ENCODE measurements around the gene SLC12A9.

Gene SLC12A9

GRCh38 chr7:100884736-100885439 lies 32.4 kb downstream of the SLC12A9 start:
- no peaks in the 10 kb centered on the region for H3K27me3 ChIP-seq (ENCODE audit: low read depth, low read length)
- peaks cover 23% of the 10 kb centered on the region for H3K4me1 ChIP-seq (ENCODE audit: low read length)
- H3K27ac ChIP-seq (ENCODE audit: low read length), result no peak overlapping the region
- no peak overlapping the region for H3K4me3 ChIP-seq (ENCODE audit: low read length)
- peaks cover 23% of the 10 kb centered on the region for H4K20me1 ChIP-seq (ENCODE audit: insufficient read depth, low read length)
- no peaks in the 10 kb centered on the region for H3K9me3 ChIP-seq (ENCODE audit: insufficient read depth, low read length)
- peaks cover 52% of the 10 kb centered on the region for H3K79me2 ChIP-seq (ENCODE audit: low read length)
- TF ChIP-seq, protein P1, sequence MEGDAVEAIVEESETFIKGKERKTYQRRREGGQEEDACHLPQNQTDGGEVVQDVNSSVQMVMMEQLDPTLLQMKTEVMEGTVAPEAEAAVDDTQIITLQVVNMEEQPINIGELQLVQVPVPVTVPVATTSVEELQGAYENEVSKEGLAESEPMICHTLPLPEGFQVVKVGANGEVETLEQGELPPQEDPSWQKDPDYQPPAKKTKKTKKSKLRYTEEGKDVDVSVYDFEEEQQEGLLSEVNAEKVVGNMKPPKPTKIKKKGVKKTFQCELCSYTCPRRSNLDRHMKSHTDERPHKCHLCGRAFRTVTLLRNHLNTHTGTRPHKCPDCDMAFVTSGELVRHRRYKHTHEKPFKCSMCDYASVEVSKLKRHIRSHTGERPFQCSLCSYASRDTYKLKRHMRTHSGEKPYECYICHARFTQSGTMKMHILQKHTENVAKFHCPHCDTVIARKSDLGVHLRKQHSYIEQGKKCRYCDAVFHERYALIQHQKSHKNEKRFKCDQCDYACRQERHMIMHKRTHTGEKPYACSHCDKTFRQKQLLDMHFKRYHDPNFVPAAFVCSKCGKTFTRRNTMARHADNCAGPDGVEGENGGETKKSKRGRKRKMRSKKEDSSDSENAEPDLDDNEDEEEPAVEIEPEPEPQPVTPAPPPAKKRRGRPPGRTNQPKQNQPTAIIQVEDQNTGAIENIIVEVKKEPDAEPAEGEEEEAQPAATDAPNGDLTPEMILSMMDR (IDR thresholded peaks at IDR 0.05; ENCODE audit: low read depth, low read length), result no peak
- TF ChIP-seq EZH2phosphoT487 (IDR thresholded peaks at IDR 0.05; ENCODE audit: low read depth), result no peak
- no peak overlapping the region for H2AFZ ChIP-seq (ENCODE audit: low read depth, low read length)
- H3K36me3 ChIP-seq (replicated peaks; ENCODE audit: low read depth, low read length), result peaks cover 82% of the 10 kb centered on the region
- no peak overlapping the region for H3K9ac ChIP-seq (ENCODE audit: low read length)
- H3K4me2 ChIP-seq (ENCODE audit: low read length), result no peak overlapping the region

- Histone ChIP-seq H3K4me3 (ENCODE audit: low read length) (no peak overlapping the region), H3K79me2 (ENCODE audit: low read length) (peaks cover 45% of the 10 kb centered on the region), H3K4me2 (ENCODE audit: low read length) (no peak overlapping the region), H3K36me3 (replicated peaks; ENCODE audit: low read depth, low read length) (peaks cover 78% of the 10 kb centered on the region), H2AFZ (ENCODE audit: low read depth, low read length) (no peak overlapping the region), H3K9ac (ENCODE audit: low read length) (no peak overlapping the region), H3K9me3 (ENCODE audit: insufficient read depth, low read length) (no peaks in the 10 kb centered on the region), H3K4me1 (ENCODE audit: low read length) (peaks cover 24% of the 10 kb centered on the region), H3K27ac (ENCODE audit: low read length) (no peak overlapping the region), H4K20me1 (ENCODE audit: insufficient read depth, low read length) (peaks cover 18% of the 10 kb centered on the region), H3K27me3 (ENCODE audit: low read depth, low read length) (no peaks in the 10 kb centered on the region)
- TF ChIP-seq, protein P1 (IDR thresholded peaks at IDR 0.05; ENCODE audit: low read depth, low read length), result no peak
- no peak for TF ChIP-seq EZH2phosphoT487 (IDR thresholded peaks at IDR 0.05; ENCODE audit: low read depth)
Observed at GRCh38 chr7:100885440-100886141, 33.1 kb downstream of the SLC12A9 start.

DNA sequence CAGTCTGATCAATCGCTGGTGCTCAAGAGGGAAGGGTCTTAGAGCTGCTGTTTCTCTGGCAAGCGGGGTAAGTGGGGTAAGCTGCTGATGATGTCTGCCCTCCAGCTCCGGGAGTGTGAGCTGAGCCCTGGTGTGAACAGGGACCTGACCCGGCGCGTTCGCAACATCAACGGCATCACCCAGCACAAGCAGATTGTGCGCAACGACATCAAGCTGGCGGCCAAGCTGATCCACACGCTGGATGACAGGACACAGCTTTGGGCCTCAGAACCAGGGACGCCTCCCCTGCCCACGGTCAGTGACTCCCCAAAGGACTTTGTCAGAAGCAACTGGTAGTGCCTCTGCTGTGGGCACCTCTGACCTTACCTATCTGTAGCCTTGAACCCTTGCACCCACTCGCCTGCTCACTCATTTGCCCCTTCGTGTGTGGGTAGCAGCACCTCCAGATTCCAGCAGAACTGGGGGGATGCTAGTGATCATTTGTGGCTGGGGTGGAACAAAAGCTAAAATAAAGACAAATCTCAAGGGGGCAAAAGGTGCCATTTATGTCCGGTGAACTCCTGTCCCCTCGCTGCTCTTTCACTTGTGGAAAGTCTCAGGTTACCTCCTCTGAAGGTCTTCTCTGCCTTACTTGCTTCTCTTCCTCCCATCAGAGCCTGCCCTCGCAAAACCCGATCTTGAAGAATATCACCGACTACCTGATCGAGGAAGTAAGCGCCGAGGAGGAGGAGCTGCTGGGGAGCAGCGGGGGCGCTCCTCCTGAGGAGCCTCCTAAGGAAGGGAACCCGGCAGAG lies 33.8 kb downstream of the SLC12A9 start:
- H3K27me3 ChIP-seq (ENCODE audit: low read depth, low read length), result no peaks in the 10 kb centered on the region
- peaks cover 11% of the 10 kb centered on the region for H4K20me1 ChIP-seq (ENCODE audit: insufficient read depth, low read length)
- no peak overlapping the region for H2AFZ ChIP-seq (ENCODE audit: low read depth, low read length)
- H3K4me1 ChIP-seq (ENCODE audit: low read length), result peaks cover 31% of the 10 kb centered on the region
- H3K9me3 ChIP-seq (ENCODE audit: insufficient read depth, low read length), result no peaks in the 10 kb centered on the region
- H3K4me3 ChIP-seq (ENCODE audit: low read length), result no peak overlapping the region
- no peak overlapping the region for H3K27ac ChIP-seq (ENCODE audit: low read length)
- peaks cover 38% of the 10 kb centered on the region for H3K79me2 ChIP-seq (ENCODE audit: low read length)
- peak overlapping the region; percentile 96; the same call in 1 of the 2 replicates for H3K4me2 ChIP-seq (ENCODE audit: low read length)
- peaks cover 73% of the 10 kb centered on the region for H3K36me3 ChIP-seq (replicated peaks; ENCODE audit: low read depth, low read length)
- H3K9ac ChIP-seq (ENCODE audit: low read length), result no peak overlapping the region
- no peak for TF ChIP-seq EZH2phosphoT487 (IDR thresholded peaks at IDR 0.05; ENCODE audit: low read depth)
- TF ChIP-seq, protein P1 (IDR thresholded peaks at IDR 0.05; ENCODE audit: low read depth, low read length), result no peak

Measured in OCI-LY3 (cell line).